GM18505 (cell line): Measurements from ENCODE around the gene KRT6C.

Experiments used
- ATAC-seq: cut with Tn5 transposase; IDR thresholded peaks from one replicate; pipeline ENCODE4 v1.9.1; 2021; ENCODE audit not compliant: unreplicated experiment
- POLR2A ChIP-seq: IDR thresholded peaks from 4 replicates; pipeline ENCODE4 v1.6.1; 2011; ENCODE audit warnings: borderline replicate concordance; ENCODE audit not compliant: insufficient read depth, insufficient read length; ENCODE audit errors: extremely low read depth

The KRT6C gene

GRCh38 chr12:52438305-52439301 lies 35.0 kb downstream of the KRT6C start:
- TF ChIP-seq POLR2A, result no peak
- no peak for ATAC-seq

GRCh38 chr12:52437508-52437907 lies 36.1 kb downstream of the KRT6C start:
- TF ChIP-seq POLR2A, result no peak

DNA sequence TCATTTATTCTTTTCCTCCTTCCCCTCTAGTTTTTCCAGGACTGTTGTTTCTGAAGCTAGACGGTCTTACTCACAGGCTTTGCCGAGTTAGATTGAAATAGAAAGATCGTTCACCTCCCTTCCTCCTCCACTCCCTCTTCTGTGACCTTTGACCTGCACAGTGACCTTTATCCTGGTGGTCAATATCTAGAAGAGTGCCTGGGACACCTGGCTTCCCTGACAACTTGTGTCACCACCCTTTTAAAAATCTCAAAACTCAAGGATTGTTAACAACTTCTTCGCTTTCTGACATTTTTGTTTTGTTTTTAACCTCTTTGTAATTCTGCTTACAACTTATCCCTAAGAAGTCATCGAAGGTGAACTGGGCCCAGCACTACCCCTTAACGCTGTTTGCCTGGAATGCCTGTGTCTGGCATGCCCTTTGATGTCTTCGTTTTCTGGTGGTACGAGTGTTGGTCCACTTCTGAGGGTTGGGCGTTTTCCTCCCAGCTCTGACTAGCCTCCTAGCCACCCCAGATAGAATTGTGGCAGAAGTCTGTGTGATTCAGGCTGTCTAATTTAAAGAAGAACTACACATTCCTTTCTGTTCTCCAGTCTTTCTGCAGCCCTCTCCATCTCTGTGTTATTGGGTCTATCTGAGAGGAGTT lies 36.7 kb downstream of the KRT6C start:
- no peak for ATAC-seq

More at GRCh38 chr12:52437508-52437907, 36.1 kb downstream of the KRT6C start:
- no peak for ATAC-seq

GRCh38 chr12:52436000-52436827 lies 37.4 kb downstream of the KRT6C start:
- no peak for TF ChIP-seq POLR2A
- ATAC-seq, result no peak

More for the DNA sequence above, 36.7 kb downstream of the KRT6C start:
- no peak for TF ChIP-seq POLR2A

DNA sequence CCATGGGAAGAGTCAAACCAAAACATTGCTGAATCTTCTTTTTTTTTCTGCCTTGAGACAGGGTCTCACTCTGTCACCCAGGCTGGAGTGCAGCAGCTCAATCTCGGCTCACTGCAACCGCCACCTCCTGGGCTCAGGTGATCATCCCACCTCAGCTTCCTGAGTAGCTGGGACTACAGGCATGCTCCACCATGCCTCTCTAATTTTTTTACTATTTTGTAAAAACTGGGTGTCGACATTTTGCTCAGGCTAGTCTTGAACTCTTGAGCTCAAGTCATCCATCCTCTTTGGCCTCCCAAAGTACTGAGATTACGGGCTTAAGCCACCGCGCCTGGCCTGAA lies 38.0 kb downstream of the KRT6C start:
- no peak for ATAC-seq
- TF ChIP-seq POLR2A, result no peak

DNA sequence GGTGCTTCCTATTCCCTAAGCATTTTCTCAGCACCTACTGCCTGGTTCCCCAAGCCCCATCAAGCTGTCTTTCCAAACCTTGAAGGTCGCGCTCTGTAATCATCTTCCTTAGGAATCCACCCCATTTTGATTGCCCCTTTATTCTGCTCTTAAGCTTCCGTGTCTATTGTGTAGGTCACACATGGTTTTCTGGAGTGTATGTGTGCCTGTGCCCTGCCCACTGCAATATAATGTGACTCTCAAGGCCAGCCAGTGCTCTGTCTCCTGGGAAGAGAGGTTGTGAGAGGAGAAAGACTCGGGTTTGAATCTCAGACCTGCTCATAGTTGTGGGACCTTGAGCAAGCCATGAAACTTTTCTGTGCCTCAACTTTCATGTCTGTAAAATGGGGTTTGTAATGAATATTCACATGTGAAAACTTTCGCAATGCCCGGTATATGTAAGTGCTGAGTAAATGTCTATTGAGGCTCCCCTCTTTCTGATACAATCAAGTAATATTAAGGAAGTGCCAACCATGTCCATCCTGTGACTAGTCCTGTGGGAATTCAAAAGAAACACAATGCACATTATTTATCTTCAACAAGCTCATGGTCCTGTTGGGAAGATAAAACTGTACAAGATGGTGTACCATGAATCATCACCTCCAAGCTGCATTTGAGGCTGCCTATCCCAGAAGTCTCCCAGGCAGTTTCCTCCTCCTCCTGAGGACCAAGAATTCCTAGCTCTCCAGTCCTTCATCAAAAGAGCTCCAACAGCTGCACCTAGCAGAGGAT lies 38.7 kb downstream of the KRT6C start:
- no peak for TF ChIP-seq POLR2A
- ATAC-seq, result no peak

GRCh38 chr12:52434081-52434733 lies 39.4 kb downstream of the KRT6C start, which contains the start of gene KRT75:
TSS of gene KRT75 (minus strand) at chr12:52434371. CDS start at chr12:52434304, 67 bp downstream.
- TF ChIP-seq POLR2A, result no peak
- ATAC-seq, result no peak

DNA sequence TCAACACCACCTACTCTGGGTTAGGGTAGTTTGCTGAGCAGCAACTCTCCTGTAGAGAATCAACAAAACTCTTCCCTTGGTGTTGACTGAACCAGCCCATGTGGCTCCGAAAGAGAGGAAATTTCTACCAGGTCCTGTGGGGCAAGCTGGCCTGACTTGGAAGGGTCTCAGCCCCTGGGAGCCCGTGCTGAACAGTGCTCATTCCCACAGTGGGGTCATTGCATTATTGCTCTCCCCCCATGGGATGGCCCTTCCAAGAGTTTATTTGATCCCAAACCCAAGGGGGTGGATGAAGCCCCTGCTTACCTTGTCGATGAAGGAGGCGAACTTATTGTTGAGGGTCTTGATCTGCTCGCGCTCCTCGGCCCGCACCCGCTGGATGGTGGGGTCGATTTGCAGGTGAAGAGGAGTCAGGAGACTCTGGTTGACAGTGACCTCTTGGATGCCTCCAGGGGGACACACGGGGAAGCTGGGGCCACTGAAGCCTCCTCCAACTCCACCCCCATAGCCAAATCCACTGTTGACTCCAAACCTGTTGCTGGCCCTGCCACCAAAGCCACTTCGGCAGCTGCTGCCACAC lies 40.0 kb downstream of the KRT6C start:
- TF ChIP-seq POLR2A, result no peak
- ATAC-seq, result no peak

DNA sequence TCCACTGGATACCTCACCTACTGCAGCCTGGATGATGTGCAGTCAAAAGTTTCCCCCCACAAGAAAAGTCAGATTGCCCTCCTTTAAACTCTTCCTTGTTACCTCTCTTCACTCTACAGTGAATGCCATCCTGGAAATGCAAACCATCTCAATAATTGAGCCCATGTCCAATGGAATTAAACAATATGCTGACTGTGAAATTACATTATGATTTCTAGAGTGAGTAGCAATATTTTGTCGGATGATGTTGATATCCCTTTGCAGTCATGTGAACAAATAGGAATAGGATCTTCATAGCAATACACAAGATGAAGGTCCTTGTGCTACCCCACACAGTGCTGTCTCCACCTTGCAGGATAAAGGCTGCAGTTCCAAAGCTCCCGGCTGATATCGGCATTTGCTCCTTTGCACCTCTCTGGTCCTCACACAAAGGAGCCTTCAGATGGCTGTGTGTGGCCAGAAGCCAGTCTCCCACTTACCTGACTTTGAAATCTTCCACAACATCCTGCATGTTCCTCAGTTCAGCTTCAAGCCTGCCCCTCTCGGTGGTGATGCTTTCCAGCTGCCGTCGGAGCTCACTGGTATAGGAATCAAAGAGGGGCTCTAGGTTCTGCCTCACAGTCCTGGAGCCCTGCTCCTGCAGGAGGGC lies 40.9 kb downstream of the KRT6C start:
- no peak for ATAC-seq
- TF ChIP-seq POLR2A, result no peak

GRCh38 chr12:52428121-52428520 lies 45.5 kb downstream of the KRT6C start:
- no peak for TF ChIP-seq POLR2A
- ATAC-seq, result no peak

DNA sequence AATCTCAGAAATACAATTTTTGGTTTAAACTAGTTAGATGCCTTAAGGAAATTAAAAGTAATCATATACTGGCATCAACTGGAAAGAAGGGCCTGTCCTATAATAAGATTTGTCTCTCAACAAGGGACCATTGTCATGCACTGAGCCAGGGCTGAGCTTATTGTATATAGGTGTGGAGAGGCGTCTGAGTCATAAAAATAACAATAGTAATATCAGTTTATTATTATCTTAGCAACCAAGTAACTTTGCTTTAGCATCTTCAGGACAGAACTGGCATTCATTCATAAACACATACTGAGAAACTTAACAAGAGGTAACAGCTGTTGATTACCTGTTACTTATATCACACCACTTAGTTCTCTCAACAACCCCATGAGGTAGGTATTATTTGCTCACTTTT lies 46.5 kb downstream of the KRT6C start:
- no peak for ATAC-seq
- no peak for TF ChIP-seq POLR2A
